ENCODE results near the gene NMT1. TPM values are rescaled to one million over a fixed set of nuclear protein-coding genes. Genes with fewer than 3 reads are reported as not detected.

Gene NMT1
- total RNA-seq, 2 experiments from 2014 or later, result 179 to 180 TPM

- CTCF ChIA-PET, result interaction anchor here (1.1 to 11.1 kb wide), 18 partner anchors 10 to 1026 kb away, joined by 3 to 196 read pairs (median 6); partner anchors contain the start of genes ACBD4, HEXIM2 and PLCD3
- POLR2A ChIA-PET, result interaction anchor here (0.6 to 6.2 kb wide), 15 partner anchors 10 to 253 kb away, joined by 3 to 143 read pairs (median 7); partner anchors contain the start of genes ACBD4, HEXIM2, MAP3K14 and NMT1
Observed at GRCh38 chr17:45149037-45149668, 88.0 kb downstream of the NMT1 start.

- CTCF ChIA-PET, result interaction anchor here (0.6 to 11.1 kb wide), 17 partner anchors 11 to 98 kb away, joined by 3 to 196 read pairs (median 7); partner anchors contain the start of genes ACBD4, HEXIM2 and PLCD3
- POLR2A ChIA-PET, result interaction anchor here (0.6 to 6.2 kb wide), 11 partner anchors 10 to 167 kb away, joined by 3 to 143 read pairs (median 10); partner anchors contain the start of genes ACBD4, HEXIM2, MAP3K14 and NMT1
Observed at GRCh38 chr17:45149669-45150664, 88.8 kb downstream of the NMT1 start.

DNA sequence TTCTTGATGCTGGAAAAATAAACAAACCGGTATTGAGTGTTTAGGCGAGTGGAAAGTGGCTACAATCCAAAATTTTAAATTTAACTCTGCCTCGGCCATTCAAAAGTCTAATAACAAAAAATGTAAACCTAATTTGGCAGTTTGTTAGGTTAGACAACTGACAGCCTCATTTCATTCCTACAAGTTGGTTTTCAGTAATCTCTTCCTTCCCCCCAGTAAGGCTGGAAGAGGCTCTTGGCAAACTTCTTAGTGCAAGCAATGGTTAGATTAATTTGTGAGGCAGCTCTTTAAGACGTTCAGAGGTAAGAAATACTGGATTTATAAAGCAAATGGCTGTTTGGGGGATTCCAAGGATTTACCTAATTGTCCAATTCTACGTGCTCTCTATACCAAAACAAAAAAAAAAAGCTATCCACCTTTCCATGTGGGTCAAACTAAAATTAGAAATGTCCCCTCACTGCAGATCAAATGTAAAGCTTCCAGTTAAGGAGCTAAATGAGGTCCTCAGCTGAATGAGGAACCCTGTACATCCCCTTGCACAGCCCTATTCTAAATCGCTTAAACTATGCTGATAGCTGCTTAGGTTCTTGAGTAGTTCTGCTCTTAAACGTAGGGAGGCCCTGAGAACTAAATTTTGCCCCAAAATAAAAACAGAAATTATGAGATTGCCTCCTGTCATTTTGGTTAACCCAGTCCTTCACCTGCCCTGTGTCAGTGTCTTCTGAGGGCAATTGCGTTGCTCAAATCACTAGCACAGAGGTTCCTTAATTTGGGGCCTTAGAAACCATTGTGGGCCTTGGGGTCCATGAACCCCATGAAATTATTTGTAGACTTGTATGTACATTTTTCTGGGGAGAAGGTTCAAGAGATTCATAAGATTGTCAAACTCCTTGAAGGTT lies 90.0 kb downstream of the NMT1 start:
- ChIA-PET POLR2A (interaction anchor here (0.5 to 6.2 kb wide), 7 partner anchors 9 to 929 kb away, joined by 3 to 143 read pairs (median 4); partner anchors contain the start of genes ACBD4 and HEXIM2), CTCF (interaction anchor here (0.6 to 11.1 kb wide), 10 partner anchors 9 to 78 kb away, joined by 3 to 196 read pairs (median 5); partner anchors contain the start of genes ACBD4, HEXIM2 and PLCD3)

- ChIA-PET CTCF (interaction anchor here (0.6 to 3.1 kb wide), 6 partner anchors 20 to 392 kb away, joined by 3 to 23 read pairs (median 4); partner anchors contain the start of gene ACBD4), POLR2A (interaction anchor here (0.6 to 0.9 kb wide), 5 partner anchors 8 to 785 kb away, joined by 3 to 10 read pairs (median 6); partner anchors contain the start of gene ACBD4)
Observed at GRCh38 chr17:45155029-45155428, 93.9 kb downstream of the NMT1 start.

DNA sequence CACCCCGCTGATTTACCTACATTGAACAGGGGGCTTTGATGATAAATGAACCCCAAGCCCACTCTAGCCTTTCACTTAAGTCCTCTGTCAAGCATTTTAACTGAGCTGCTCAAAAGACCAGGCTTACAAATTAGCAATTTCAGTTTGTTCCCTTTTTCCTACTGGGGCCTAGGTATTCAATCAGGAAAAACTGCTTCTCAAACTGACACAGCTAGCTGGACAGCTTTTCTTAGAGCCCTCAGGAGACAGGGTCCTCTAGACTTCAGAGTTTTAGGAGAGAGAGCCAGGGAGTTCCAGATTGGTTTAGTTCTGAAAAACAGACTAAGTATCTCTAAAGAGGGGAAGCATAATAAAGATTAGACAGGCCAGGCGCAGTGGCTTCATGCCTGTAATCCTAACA lies 94.4 kb downstream of the NMT1 start:
- CTCF ChIA-PET, result interaction anchor here (0.6 to 3.1 kb wide), 5 partner anchors 21 to 392 kb away, joined by 3 to 23 read pairs (median 6); partner anchors contain the start of gene ACBD4
- POLR2A ChIA-PET, result interaction anchor here (0.7 to 0.9 kb wide), 2 partner anchors 9 to 60 kb away, joined by 3 to 6 read pairs; no protein-coding TSS in a partner anchor

- CTCF ChIA-PET, result interaction anchor here (0.7 to 3.1 kb wide), 2 partner anchors 19 to 21 kb away, joined by 4 to 23 read pairs; partner anchors contain the start of gene ACBD4
- POLR2A ChIA-PET, result no interaction called here
Observed at GRCh38 chr17:45156242-45156641, 95.1 kb downstream of the NMT1 start.

Other genes with a start within 250 kb of the NMT1 start
- 1 to 10 TPM; 8.6 to 8.8 TPM for gene GJC1, start 231.0 kb upstream of the NMT1 start, total RNA-seq
- not detected for gene HIGD1B, start 213.4 kb upstream of the NMT1 start, total RNA-seq
- 100 to 1,000 TPM; 239 to 242 TPM for gene EFTUD2, start 161.9 kb upstream of the NMT1 start, total RNA-seq
- not detected for gene GFAP, start 145.8 kb upstream of the NMT1 start, total RNA-seq
- 10 to 100 TPM; 34.1 to 35.7 TPM for gene KIF18B, start 113.5 kb upstream of the NMT1 start, total RNA-seq
- gene C1QL1, start 93.0 kb upstream of the NMT1 start, total RNA-seq, result under 1 TPM in 1 of 2 experiments, not detected in 1; 0.21 TPM
- gene DCAKD, start 9.7 kb upstream of the NMT1 start, total RNA-seq, result 10 to 100 TPM; 32.0 to 32.6 TPM
- gene PLCD3, start 71.2 kb downstream of the NMT1 start, total RNA-seq, result 1 to 10 TPM; 4.6 to 5.1 TPM
- gene ACBD4, start 74.4 kb downstream of the NMT1 start, total RNA-seq, result 1 to 10 TPM; 9.1 to 9.3 TPM
- gene HEXIM1, start 87.2 kb downstream of the NMT1 start, total RNA-seq, result 10 to 100 TPM; 34.6 to 34.7 TPM
- gene HEXIM2, start 100.6 kb downstream of the NMT1 start, total RNA-seq, result 1 to 10 TPM; 5.3 to 5.8 TPM
- 100 to 1,000 TPM; 233 to 243 TPM for gene FMNL1, start 160.6 kb downstream of the NMT1 start, total RNA-seq
- gene SPATA32, start 200.8 kb downstream of the NMT1 start, total RNA-seq, result under 1 TPM; 0.25 TPM